Gastroesophageal sphincter (tissue), 3 donors: ENCODE results near the gene ST7.

Source experiments
- CTCF ChIP-seq, 4 experiments: fragments of 200-600 bp in 2 of 4; fragments of 450-650 bp in 2 of 4; sonication (generic) in 1 of 4; IDR thresholded peaks; one replicate each; pipeline ENCODE4 v1.5.1; 2017 to 2019; ENCODE audit warnings: antibody characterized with exemption in 4 of 4, mild to moderate bottlenecking in 2 of 4, moderate library complexity in 2 of 4
- EP300 ChIP-seq: sonication (generic); formaldehyde crosslinking; IDR thresholded peaks from one replicate; pipeline ENCODE4 v1.6.1; 2017; ENCODE audit warnings: antibody characterized with exemption, mild to moderate bottlenecking
- POLR2A ChIP-seq, 2 donors: fragments of 450-650 bp; IDR thresholded peaks; one replicate each; pipeline ENCODE4 v1.6.1; 2017; ENCODE audit warnings: antibody characterized with exemption in 2 of 2, mild to moderate bottlenecking in 2 of 2, moderate library complexity in 1 of 2

GRCh38 chr7:116990056-116990455, 36.8 kb downstream of the ST7 start:
- TF ChIP-seq CTCF (IDR thresholded peaks at IDR 0.05) (no peak), EP300 (no peak), POLR2A (IDR thresholded peaks at IDR 0.05) (no peak)
